Pancreas (tissue), 10 donors: Measurements from ENCODE around the gene ERBB4. TPM values are rescaled to one million over a fixed set of nuclear protein-coding genes. Genes with fewer than 3 reads are reported as not detected.

Experiments used
- ATAC-seq, 4 donors: fragments of 200-7000 bp; cut with Tn5 transposase; one replicate each; pipeline versions ENCODE4 v1.8.0 to v1.9.1; 2020; ENCODE audit warnings: mild to moderate bottlenecking in 4 of 4, moderate library complexity in 4 of 4
- DNase-seq, 6 donors: peaks; one replicate each; pipeline ENCODE4 v3.0.0-alpha.2; 2020
- FAIRE-seq: peaks from 2 replicates; lab custom pipeline; 2012; peaks lifted over from hg19 to GRCh38; lab: Jason Lieb, UNC
- H3K27ac ChIP-seq, 4 donors: fragments of 200-600 bp; sonication (generic); 1 replicate in 3 of 4; 2 replicates in 1 of 4; pipeline versions ENCODE4 v1.5.0 to v1.8.0; 2020
- H3K27me3 ChIP-seq, 4 donors: fragments of 200-600 bp; one replicate each; pipeline ENCODE4 v1.8.0; 2021
- H3K36me3 ChIP-seq, 3 donors: fragments of 200-600 bp; sonication (generic) in 1 of 3; one replicate each; pipeline versions ENCODE4 v1.5.0 to v1.8.0; 2020 to 2021
- H3K4me1 ChIP-seq, 3 donors: fragments of 200-600 bp; one replicate each; pipeline ENCODE4 v1.8.0; 2021
- H3K4me3 ChIP-seq, 4 donors: fragments of 200-600 bp; sonication (generic) in 2 of 4; one replicate each; pipeline versions ENCODE4 v1.5.0 to v1.8.0; 2020 to 2021
- H3K9me3 ChIP-seq, 4 donors: fragments of 200-600 bp; one replicate each; pipeline ENCODE4 v1.8.0; 2021
- WGBS, 2 donors: extraction: QIAGEN DNeasy Blood & Tissue Kit; methylation state at CpG; one replicate each; pipeline ENCODE4 v1.1.7; 2013; 5-methylcytosine and 5-hydroxymethylcytosine counted together
- intact Hi-C, 3 donors: fragments of 100-400 bp; cut with DNase I; formaldehyde crosslinking; loops; one replicate each; pipeline versions ENCODE4 v1.11.1 to v1.14.2; 2022
- polyA plus RNA-seq, 2 donors: library from polyadenylated mRNA; stranded (reverse); fragments of 200-250 nt; gene quantifications; one replicate each; pipeline ENCODE4 v1.2.3, GENCODE V29; 2013
- total RNA-seq, 6 donors: library from RNA; stranded (reverse); fragmentation: NEBNext Ultra II Directional in 4 of 6; extraction: Animal tissue kit (Norgen Biotek cat#: 25700) in 4 of 6; gene quantifications; one replicate each; pipeline versions ENCODE4 v1.2.1 to v1.2.4, GENCODE V29; 2021 to 2023
- TF ChIP-seq, protein P1 (sequence below), 4 donors: fragments of 200-600 bp; sonication (generic) in 3 of 4; IDR thresholded peaks; one replicate each; pipeline versions ENCODE4 v1.5.0 to v1.8.0; 2021; ENCODE audit warnings: antibody characterized with exemption in 4 of 4
- donor health status: healthy with polysubstance abuse.
- donor health status: DM: no; HTN: no; CAD: no; lungs with moderate emphysema.
- donor health status: DM: no; HTN: no; CAD: no.
- donor health status: control.
- donor health status: control.
- donor health status: Bipolar disorder and iron deficiency.
- donor health status: DM: yes; HTN: yes; CAD: no.
- donor health status: DM: no; HTN: no; CAD: no.
- donor health status: DM: no; HTN: no; CAD: no.
- donor health status: DM: yes; HTN: yes; CAD: no.

The ERBB4 gene
- total and polyA plus RNA-seq, 8 donors = 0.30 to 5.0 (median 3.3) TPM

DNA sequence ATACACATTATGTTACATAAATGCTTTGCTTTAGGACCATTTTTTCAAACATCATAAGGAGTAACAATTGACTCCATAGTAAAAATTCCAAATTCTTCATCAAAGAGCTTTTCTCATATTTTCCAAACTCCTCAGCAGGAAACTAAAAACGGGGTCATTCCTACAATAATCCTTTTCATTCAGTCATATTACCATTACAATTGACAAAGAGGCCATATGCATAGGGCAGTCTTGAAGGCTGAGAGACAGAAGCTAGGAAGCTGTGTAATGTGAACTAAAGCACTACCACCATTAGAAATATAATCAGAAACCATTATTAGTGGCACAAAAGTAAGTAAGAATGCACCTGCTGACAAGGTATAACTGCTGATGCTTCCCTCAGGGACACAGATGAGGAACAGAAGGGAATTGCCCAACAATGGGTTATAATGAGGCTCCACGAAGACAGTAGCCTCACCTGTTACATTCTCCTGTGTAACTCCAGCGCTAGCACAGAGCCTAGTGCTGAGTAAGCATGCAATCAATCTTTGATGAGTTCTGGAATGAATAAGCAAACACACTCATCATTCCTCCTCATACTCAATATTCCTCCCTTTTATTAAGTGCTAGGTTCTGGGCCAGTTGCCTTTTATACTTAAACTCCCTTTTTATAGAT, 1039.9 kb downstream of the ERBB4 start:
- DNase-seq = no peak
- 26 to 40% methylated on average over 3 of the region's 3 CpGs for WGBS, 2 donors
- FAIRE-seq = no peak
- no peak for ATAC-seq
- H3K27ac ChIP-seq = no peak overlapping the region
- H3K36me3 ChIP-seq = no peaks in the 10 kb centered on the region
- H3K27me3 ChIP-seq = no peaks in the 10 kb centered on the region
- H3K4me1 ChIP-seq = no peaks in the 10 kb centered on the region
- intact Hi-C loops = no loop called here
- H3K4me3 ChIP-seq = no peak overlapping the region
- TF ChIP-seq, protein P1, sequence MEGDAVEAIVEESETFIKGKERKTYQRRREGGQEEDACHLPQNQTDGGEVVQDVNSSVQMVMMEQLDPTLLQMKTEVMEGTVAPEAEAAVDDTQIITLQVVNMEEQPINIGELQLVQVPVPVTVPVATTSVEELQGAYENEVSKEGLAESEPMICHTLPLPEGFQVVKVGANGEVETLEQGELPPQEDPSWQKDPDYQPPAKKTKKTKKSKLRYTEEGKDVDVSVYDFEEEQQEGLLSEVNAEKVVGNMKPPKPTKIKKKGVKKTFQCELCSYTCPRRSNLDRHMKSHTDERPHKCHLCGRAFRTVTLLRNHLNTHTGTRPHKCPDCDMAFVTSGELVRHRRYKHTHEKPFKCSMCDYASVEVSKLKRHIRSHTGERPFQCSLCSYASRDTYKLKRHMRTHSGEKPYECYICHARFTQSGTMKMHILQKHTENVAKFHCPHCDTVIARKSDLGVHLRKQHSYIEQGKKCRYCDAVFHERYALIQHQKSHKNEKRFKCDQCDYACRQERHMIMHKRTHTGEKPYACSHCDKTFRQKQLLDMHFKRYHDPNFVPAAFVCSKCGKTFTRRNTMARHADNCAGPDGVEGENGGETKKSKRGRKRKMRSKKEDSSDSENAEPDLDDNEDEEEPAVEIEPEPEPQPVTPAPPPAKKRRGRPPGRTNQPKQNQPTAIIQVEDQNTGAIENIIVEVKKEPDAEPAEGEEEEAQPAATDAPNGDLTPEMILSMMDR (IDR thresholded peaks at IDR 0.05) = no peak
- H3K9me3 ChIP-seq = no peaks in the 10 kb centered on the region

DNA sequence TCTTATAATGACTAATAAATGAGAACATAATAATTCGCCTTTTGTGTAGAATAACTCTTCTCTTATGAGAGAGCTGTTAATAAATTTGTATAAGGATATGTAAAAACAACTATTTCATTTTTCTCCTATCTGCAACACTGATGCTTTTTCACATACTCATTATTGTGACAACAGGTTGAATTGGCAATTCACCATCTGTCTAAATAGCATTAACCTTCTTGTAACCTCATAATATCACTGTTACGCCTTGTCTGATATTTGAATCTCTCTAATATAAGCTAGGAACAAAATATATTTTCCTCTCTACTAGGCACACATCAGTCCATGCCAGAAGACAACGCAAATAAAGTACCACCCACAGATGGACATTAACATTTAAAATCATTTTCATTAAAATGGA, 1043.3 kb downstream of the ERBB4 start:
- intact Hi-C loops = no loop called here
- FAIRE-seq (no peak), DNase-seq (no peak), ATAC-seq (no peak)
- Histone ChIP-seq H3K27me3 (no peaks in the 10 kb centered on the region), H3K4me1 (no peaks in the 10 kb centered on the region), H3K27ac (no peak overlapping the region), H3K4me3 (no peak overlapping the region), H3K36me3 (no peaks in the 10 kb centered on the region), H3K9me3 (no peaks in the 10 kb centered on the region)
- WGBS, 2 donors = 73 to 77% methylated on average over 3 of the region's 3 CpGs
- TF ChIP-seq, protein P1 (IDR thresholded peaks at IDR 0.05) = no peak

DNA sequence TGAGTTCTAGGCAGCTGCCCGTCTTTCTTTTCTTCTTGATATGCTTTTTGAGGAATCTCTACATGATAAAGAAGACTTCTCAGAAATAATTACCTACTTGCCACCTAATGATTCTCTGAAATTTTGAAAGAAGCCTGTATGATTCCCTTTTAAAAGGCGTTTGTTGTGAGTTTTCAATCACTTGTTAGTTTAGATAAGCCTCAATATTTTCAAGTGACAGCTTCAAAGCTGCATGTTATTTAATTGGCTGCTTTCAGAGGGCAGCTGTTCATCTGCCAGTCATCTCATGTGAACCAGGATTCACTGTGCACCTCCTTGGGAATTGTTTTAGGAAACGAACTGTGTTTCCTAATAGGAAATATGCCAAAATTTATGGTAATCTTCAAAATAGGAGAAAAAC, 1044.1 kb downstream of the ERBB4 start:
- no peak for ATAC-seq

DNA sequence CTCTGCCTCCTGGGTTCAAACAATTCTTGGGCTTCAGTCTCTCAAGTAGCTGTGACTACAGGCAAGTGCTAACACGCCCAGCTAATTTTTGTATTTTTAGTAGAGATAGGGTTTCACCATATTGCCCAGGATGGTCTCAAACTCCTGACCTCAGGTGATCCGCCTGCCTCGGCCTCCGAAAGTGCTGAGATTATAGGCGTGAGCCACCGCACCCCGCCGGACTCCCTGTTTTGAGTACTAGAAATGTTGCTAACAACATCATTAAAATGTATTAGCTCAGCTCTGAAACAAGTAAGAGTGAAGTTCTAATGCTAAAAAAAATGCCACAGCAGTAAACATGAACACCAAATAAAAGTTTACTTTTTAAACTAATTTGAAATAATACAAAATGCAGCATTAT, 1044.5 kb downstream of the ERBB4 start:
- Histone ChIP-seq H3K36me3 (no peaks in the 10 kb centered on the region), H3K4me1 (no peaks in the 10 kb centered on the region), H3K27me3 (no peaks in the 10 kb centered on the region), H3K9me3 (no peaks in the 10 kb centered on the region), H3K27ac (no peak overlapping the region), H3K4me3 (no peak overlapping the region)
- intact Hi-C loops = no loop called here
- 84 to 87% methylated on average over 8 of the region's 8 CpGs for WGBS, 2 donors
- DNase-seq = no peak
- FAIRE-seq = no peak
- no peak for ATAC-seq
- TF ChIP-seq, protein P1 (IDR thresholded peaks at IDR 0.05) = no peak

More for the DNA sequence above, 1044.1 kb downstream of the ERBB4 start:
- WGBS, 2 donors = 46 to 54% methylated on average over 3 of the region's 3 CpGs
- FAIRE-seq = no peak
- H3K27me3 ChIP-seq = no peaks in the 10 kb centered on the region
- no peak for DNase-seq
- intact Hi-C loops = no loop called here
- TF ChIP-seq, protein P1 (IDR thresholded peaks at IDR 0.05) = no peak
- no peaks in the 10 kb centered on the region for H3K36me3 ChIP-seq
- H3K9me3 ChIP-seq = no peaks in the 10 kb centered on the region
- no peak overlapping the region for H3K27ac ChIP-seq
- H3K4me3 ChIP-seq = no peak overlapping the region
- H3K4me1 ChIP-seq = no peaks in the 10 kb centered on the region

DNA sequence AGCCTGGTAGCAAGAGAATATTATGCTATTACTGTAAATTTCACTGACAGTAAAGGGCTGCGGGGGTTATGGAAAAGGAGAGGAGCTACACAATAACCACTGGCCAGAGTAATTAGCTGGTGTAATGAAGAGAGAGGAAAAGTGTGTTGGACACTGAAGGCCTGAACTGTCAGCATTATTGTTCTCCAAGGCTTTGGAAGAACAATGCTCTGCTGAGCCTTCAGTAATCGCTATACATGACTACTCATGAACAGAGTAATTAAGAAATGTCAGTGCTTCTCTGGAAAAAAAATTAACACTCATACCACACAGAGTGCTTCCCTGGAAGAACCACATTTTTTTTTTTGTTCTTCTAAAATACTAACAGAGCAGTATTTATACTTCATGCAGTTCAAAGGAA, 1050.9 kb downstream of the ERBB4 start:
- FAIRE-seq (no peak), DNase-seq (no peak), ATAC-seq (no peak)
- Histone ChIP-seq H3K27me3 (no peaks in the 10 kb centered on the region), H3K4me1 (no peaks in the 10 kb centered on the region), H3K9me3 (no peaks in the 10 kb centered on the region), H3K36me3 (no peaks in the 10 kb centered on the region), H3K4me3 (no peak overlapping the region), H3K27ac (no peak overlapping the region)
- WGBS, 2 donors = 75 to 79% methylated on average over 2 of the region's 2 CpGs
- intact Hi-C loops = no loop called here
- TF ChIP-seq, protein P1 (IDR thresholded peaks at IDR 0.05) = no peak
